GM10248 (cell line): ENCODE measurements around the gene LINGO1.

Experiments
- CTCF ChIA-PET: fragments of 300-600 bp; sonication (Branson Sonifier 250); formaldehyde crosslinking; extraction: SDS; loops from one replicate; lab custom pipeline; 2021; ENCODE audit warnings: antibody characterized with exemption; lab: Yijun Ruan, JAX
- POLR2A ChIA-PET: fragments of 350-650 bp; sonication (Branson Sonifier 250); formaldehyde crosslinking; extraction: SDS; loops from one replicate; lab custom pipeline; 2020; ENCODE audit warnings: antibody characterized with exemption; lab: Yijun Ruan, JAX
- DNase-seq: peaks from one replicate; pipeline ENCODE4 v3.0.0; 2012; ENCODE audit errors: extremely low spot score
- CTCF ChIP-seq: IDR thresholded peaks from 2 replicates; pipeline ENCODE4 v1.5.1; 2012; ENCODE audit warnings: mild to moderate bottlenecking, low read depth; ENCODE audit errors: extremely low read depth, missing control alignments, control extremely low read depth

Gene LINGO1

GRCh38 chr15:77579498-77580188 is 53.1 kb downstream of the LINGO1 start:
- POLR2A ChIA-PET = no interaction called here
- no peak for TF ChIP-seq CTCF
- CTCF ChIA-PET = interaction anchor here (1.0 to 1.3 kb wide), 2 partner anchors 12 to 38 kb away, joined by 3 read pairs; no protein-coding TSS in a partner anchor
- no peak for DNase-seq

GRCh38 chr15:77578641-77579372 is 53.9 kb downstream of the LINGO1 start:
- ChIA-PET POLR2A (no interaction called here), CTCF (interaction anchor here (1.0 to 1.3 kb wide), 2 partner anchors 11 to 39 kb away, joined by 3 read pairs; no protein-coding TSS in a partner anchor)
- TF ChIP-seq CTCF = no peak
- DNase-seq = no peak

GRCh38 chr15:77577366-77577950 is 55.3 kb downstream of the LINGO1 start:
- POLR2A ChIA-PET = no interaction called here
- TF ChIP-seq CTCF = no peak
- CTCF ChIA-PET = no interaction called here
- DNase-seq = no peak

GRCh38 chr15:77576538-77576937 is 56.2 kb downstream of the LINGO1 start:
- POLR2A ChIA-PET = no interaction called here
- no peak for DNase-seq
- TF ChIP-seq CTCF = no peak
- CTCF ChIA-PET = interaction anchor here (1.3 kb wide), 1 partner anchor 34 kb away, joined by 3 read pairs; no protein-coding TSS in a partner anchor

GRCh38 chr15:77575203-77575934 is 57.3 kb downstream of the LINGO1 start:
- POLR2A ChIA-PET = no interaction called here
- CTCF ChIA-PET = interaction anchor here (1.3 kb wide), 1 partner anchor 32 kb away, joined by 3 read pairs; no protein-coding TSS in a partner anchor
- TF ChIP-seq CTCF = no peak
- no peak for DNase-seq

- no peak for TF ChIP-seq CTCF
- CTCF ChIA-PET = interaction anchor here (1.6 kb wide), 1 partner anchor 61 kb away, joined by 3 read pairs; no protein-coding TSS in a partner anchor
- POLR2A ChIA-PET = no interaction called here
Measured at GRCh38 chr15:77574521-77575202, 58.0 kb downstream of the LINGO1 start.

More at GRCh38 chr15:77574521-77575202, 58.0 kb downstream of the LINGO1 start:
- no peak for DNase-seq
